ENCODE data around the gene CCDC184.
"Not testable (repeated sequence)": the region's sequence is repeated elsewhere in the genome, so short reads cannot be mapped to it uniquely, and the experiment has no call there.

DNA sequence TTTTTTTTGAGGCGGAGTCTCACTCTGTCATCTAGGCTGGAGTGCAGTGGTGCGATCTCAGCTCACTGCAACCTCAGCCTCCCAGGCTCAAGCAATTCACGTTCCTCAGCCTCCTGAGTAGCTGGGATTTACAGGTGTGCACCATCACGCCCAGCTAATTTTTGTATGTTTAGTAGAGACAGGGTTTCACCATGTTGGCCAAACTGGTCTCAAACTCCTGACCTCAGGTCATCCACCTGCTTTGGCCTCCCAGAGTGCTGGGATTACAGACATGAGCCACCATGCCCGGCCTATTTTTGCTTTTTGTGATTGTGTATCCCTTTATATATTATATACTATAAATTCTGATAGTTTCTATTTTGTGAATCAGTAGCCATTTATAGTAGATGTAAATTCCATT is 27.7 kb upstream of the CCDC184 start:
- not testable (repeated sequence) for TF ChIP-seq CTCF (optimal IDR thresholded peaks at IDR 0.05 in 1 of 3, IDR thresholded peaks at IDR 0.05 in 1 of 3, conservative IDR thresholded peaks at IDR 0.05 in 1 of 3; ENCODE audit: extremely low read depth in 1 of 3, insufficient read depth in 2 of 3, low read length in 3 of 3); EZH2 (IDR thresholded peaks at IDR 0.05; ENCODE audit: low read length)
